GM04504 (cell line): ENCODE data around the gene LSAMP.

Experiments
- DNase-seq: peaks from one replicate; pipeline ENCODE4 v3.0.0-alpha.2; 2012; ENCODE audit warnings: low read depth

The LSAMP gene

GRCh38 chr3:116052602-116053001 lies 392.7 kb downstream of the LSAMP start:
- no peak for DNase-seq

DNA sequence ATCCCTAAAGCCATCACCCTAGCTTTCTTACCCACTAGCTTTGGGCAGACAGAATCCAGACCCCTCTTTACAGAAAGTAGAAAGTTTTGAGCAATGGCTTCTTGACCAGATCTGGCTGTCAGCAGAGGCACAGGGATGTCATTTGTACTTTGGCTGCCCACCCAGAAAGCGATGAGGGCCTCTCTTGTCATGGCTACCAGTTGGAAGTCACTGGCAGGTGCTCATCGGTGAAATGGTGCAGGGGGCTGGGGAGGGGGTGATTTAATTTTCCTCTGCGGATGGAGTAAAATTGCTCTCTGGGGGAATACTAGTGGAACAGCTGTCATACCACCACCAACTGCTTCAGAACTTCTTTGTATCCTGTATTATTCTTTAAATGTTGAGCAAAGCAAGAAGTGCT lies 393.7 kb downstream of the LSAMP start:
- DNase-seq = no peak

DNA sequence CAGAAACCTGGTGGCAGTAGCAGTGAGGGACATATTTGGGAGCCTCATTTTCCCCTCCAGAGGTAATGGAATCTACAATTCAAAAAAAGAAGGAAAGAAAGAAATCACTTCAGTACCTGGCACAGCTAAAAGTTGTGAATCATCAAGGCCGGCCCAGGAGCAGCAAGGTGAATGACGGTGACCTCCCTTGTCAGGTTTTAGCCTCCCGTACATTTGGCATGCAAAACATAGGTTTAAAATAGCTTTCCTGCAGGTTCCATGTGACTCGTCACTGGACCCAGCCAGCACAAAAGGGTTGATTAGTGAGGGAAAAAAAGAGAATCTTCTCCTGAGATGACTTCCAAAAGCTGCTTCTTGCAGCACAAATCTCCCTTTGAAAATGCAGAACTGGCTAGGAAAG lies 394.2 kb downstream of the LSAMP start:
- no peak for DNase-seq

DNA sequence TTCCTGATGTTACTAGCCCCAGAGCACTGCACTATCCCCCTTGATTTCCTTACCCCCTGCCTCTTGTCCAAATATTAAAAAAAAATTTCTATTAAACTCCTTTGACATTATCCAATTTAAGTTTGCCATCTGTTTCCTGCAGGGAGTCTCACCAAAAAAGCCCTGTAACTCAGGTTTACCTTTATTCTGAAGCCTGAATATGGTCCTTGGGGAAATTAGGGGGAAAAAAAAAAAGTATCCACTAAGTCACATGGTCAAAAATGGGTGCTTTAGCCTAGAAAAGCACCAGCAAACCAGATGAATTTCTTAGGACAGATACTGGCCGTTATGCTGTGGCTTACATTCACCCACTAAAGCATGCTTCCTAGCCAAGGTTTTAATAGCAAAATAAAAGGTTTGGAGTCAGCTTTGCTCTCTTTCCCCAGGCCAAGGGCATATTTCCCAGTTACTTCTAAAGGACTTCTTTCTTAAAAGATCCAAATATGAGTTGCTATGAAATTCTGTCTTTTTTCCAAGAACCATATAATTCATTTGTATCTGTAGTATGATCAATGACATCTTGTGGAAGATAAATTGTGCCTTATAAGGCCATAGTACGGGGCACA lies 394.9 kb downstream of the LSAMP start:
- no peak for DNase-seq

DNA sequence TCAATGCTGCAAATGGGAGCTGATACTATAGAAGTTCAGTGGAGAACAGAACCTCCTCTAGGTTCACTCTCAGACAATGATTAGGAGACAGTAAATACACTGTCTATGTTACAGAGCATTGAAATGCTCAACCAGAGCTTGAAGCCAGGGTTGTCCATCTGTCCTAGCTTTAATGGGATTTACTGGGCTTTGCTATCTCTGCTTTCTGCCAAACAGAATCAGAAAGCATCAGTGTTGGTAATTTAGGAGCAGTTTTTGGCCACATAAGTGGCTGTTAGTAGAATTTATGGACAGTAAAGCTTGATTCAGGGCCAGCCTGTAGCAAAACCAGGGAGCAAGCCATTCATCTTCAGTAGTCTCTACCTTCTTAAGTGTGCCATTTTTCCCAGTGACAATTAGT lies 396.3 kb downstream of the LSAMP start:
- no peak for DNase-seq

DNA sequence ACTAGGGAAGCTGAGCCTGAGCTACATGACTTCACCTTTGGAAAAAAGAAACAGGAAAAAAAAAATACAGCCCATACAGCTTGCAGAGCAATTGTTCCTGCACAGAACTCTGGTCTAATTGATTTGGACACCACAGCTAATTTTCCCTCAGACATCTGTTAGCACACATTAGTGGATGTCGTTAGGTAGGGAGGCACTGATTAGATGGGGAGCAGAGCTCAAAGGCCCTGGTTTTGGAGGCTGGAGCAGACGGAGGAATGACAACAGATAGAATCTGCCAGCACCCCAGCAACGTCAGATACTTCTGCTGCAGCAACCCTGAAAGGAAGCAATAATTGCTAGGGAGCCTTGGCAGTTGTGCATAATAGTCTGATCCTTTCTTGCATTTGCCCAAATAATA lies 398.9 kb downstream of the LSAMP start:
- no peak for DNase-seq

DNA sequence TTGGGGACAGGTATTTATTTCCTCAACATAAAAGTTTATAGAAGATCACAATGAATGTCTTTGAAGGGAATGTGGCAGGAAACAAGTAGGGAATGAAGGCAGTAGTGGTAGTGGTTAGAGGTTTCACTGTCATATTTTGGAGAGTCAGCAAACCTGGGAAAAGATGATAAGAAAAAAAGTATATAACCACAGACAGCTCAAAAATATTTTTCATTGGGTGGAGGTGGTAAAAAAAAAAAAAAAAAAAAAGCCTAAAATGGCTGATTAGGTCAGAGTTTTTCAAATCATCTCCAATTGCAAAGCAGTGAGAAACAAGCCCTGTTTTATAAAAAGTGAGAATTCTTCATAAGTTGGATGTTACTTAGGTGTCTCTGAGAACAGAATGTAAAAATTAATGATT lies 400.0 kb downstream of the LSAMP start:
- no peak for DNase-seq

- no peak for DNase-seq
These were observed 405.1 kb downstream of the LSAMP start for GRCh38 chr3:116040152-116040551.

DNA sequence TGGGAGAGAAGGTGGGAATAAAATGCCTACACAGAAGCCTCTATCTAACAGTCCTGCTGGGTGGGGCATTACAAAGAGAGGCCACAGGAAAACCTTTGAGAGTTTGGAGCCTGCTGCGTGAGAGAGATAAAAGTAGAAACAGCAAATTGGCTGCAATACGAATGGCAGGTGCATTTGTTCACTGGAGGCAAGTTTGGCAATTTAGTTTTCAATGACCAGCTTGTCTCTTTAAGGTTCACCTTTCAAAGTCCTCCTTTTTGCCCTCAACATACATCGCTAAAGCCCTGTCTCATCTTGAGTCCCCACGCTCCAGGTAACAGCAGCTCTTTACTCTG lies 405.7 kb downstream of the LSAMP start:
- no peak for DNase-seq

- DNase-seq = peak; percentile 19
These were observed 406.2 kb downstream of the LSAMP start for GRCh38 chr3:116038968-116039650.

- no peak for DNase-seq
These were observed 407.1 kb downstream of the LSAMP start for GRCh38 chr3:116037954-116038911.

DNA sequence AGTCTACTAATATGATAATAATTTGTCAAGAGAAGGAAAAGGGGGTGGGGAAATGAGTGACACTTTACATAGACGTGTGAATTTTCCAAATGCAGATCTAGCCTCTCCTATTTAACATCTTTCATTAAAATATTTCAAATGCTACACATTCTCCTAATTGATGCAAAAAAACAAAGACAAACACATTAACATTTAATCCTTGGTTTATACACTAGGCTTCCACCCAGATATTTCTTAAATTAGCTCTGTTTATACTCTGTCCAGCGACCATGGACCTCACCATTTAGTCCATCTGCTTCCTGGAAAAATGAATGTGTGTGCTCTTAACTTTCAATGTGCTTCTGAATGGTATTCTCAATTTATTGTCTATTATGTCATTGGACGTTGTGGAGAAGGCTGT lies 409.9 kb downstream of the LSAMP start:
- no peak for DNase-seq

DNA sequence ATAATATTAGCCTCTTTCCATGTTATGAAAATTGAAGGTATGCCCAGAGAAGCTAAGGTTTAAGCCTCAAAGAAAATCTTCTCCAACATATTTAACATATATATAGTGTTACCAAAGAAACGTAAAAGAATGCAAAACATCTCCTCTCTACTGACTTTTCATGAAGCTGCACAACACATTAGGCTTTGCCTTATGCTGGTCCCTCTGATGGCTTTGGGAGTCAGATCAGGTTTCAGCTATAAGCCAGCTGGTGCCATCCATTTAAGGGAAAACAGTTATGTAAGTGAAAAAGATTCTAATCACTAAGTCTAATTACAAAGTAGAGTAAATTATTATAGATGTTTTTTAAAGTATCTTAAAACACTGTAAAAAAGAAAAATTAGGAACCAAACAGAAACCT lies 410.5 kb downstream of the LSAMP start:
- DNase-seq = no peak

- DNase-seq = no peak
These were observed 411.2 kb downstream of the LSAMP start for GRCh38 chr3:116034086-116034485.

- DNase-seq = no peak
These were observed 411.8 kb downstream of the LSAMP start for GRCh38 chr3:116033516-116033915.

DNA sequence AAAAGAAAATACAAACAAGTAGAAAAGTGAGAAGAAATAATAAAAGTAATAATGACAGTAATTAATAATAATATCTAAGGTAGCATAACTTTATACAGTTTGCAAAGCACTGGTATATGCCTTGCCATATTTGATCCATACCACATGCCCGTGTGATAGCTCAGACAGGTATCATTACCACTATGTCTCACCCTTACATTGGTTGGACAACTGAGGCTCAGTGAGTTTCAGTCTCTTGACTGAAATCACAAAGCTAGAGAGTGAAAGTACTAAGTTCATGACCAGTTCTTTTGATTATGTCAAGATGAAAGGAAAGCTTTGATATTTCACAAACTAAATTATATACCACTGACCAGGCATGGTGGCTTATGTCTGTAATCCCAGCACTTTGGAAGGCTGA lies 413.1 kb downstream of the LSAMP start:
- DNase-seq = no peak

- DNase-seq = no peak
These were observed 415.0 kb downstream of the LSAMP start for GRCh38 chr3:116030131-116030850.

GRCh38 chr3:116029266-116029665 lies 416.0 kb downstream of the LSAMP start:
- no peak for DNase-seq

- no peak for DNase-seq
These were observed 417.1 kb downstream of the LSAMP start for GRCh38 chr3:116028157-116028556.

DNA sequence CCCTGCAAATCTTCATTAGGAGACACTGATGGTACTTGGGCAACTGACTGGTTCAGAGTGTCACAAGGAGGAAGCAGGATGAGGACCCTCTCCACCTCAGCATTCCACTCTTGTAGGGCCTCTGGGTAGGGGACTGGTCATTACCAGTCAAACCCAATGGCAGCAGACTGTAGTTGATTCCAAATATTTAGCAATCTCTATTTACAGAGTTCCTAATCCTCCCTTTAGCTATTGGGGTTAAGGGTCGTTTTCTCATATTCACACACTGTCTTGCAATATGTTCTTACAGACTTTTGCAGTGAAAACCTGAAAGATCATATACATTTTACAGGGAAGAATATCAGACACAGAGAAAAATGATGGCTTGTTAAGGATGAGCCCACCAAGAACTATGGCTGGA lies 424.3 kb downstream of the LSAMP start:
- no peak for DNase-seq

DNA sequence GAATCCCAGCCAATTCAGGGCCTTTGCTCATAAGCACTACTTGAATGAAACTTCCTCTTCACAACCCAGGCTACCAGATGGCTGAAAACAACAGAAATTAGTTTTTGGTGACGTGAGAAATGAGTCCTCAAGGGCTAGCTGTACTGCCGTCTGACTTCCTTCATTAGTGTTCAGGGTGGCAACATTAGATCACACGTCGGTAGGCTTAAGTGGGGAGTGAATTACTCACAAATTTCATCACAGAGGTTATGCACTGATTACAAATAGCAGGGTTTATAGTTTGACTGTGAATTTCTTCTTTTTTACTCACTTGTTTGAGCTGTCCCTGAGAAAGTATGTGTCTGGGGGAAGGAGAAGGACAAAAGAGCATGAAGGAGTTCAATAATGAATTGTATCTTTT lies 424.8 kb downstream of the LSAMP start:
- DNase-seq = peak; percentile 42

GRCh38 chr3:116019254-116019763 lies 426.0 kb downstream of the LSAMP start:
- no peak for DNase-seq
